Myocyte (in vitro differentiated cells): Measurements from ENCODE around the gene MTCL1. TPM values are rescaled to one million over a fixed set of nuclear protein-coding genes. Genes with fewer than 3 reads are reported as not detected.
"Not testable (repeated sequence)": the region's sequence is repeated elsewhere in the genome, so short reads cannot be mapped to it uniquely, and the experiment has no call there.

Experiments used
- DNase-seq: peaks from one replicate; pipeline ENCODE4 v3.0.0-alpha.2; 2012; ENCODE audit warnings: low read depth
- total RNA-seq: library from RNA; depleted of rRNA; stranded (reverse); fragments of >200 nt; gene quantifications from 2 replicates; pipeline ENCODE4 v1.2.3, GENCODE V29; 2014

The MTCL1 gene
- total RNA-seq, 1 donor from 2014 or later: 65.7 TPM

- no peak for DNase-seq
Measured at GRCh38 chr18:8741117-8741516, 35.8 kb downstream of the MTCL1 start.

- no peak for DNase-seq
Measured at GRCh38 chr18:8741532-8741931, 36.2 kb downstream of the MTCL1 start.

GRCh38 chr18:8742387-8743361, 37.3 kb downstream of the MTCL1 start:
- no peak for DNase-seq

GRCh38 chr18:8744038-8744437, 38.7 kb downstream of the MTCL1 start:
- peak; percentile 84 for DNase-seq

GRCh38 chr18:8744656-8745055, 39.3 kb downstream of the MTCL1 start:
- DNase-seq: peak; percentile 61

- DNase-seq: no peak
Measured at GRCh38 chr18:8745355-8746014, 40.1 kb downstream of the MTCL1 start.

GRCh38 chr18:8747440-8747937, 42.1 kb downstream of the MTCL1 start:
- peak; percentile 73 for DNase-seq

GRCh38 chr18:8749492-8749891, 44.1 kb downstream of the MTCL1 start:
- no peak for DNase-seq

- peak; percentile 85 for DNase-seq
Measured at GRCh38 chr18:8750954-8751415, 45.6 kb downstream of the MTCL1 start.

- DNase-seq: no peak
Measured at GRCh38 chr18:8751692-8752091, 46.3 kb downstream of the MTCL1 start.

- no peak for DNase-seq
Measured at GRCh38 chr18:8752329-8752728, 47.0 kb downstream of the MTCL1 start.

- peak; percentile 59 for DNase-seq
Measured at GRCh38 chr18:8754995-8755960, 49.9 kb downstream of the MTCL1 start.

- no peak for DNase-seq
Measured at GRCh38 chr18:8756571-8756970, 51.2 kb downstream of the MTCL1 start.

- DNase-seq: no peak
Measured at GRCh38 chr18:8757396-8757997, 52.1 kb downstream of the MTCL1 start.

- no peak for DNase-seq
Measured at GRCh38 chr18:8758466-8758865, 53.1 kb downstream of the MTCL1 start.

GRCh38 chr18:8760984-8761383, 55.6 kb downstream of the MTCL1 start:
- no peak for DNase-seq

- not testable (repeated sequence) for DNase-seq
Measured at GRCh38 chr18:8761535-8761934, 56.2 kb downstream of the MTCL1 start.

- DNase-seq: no peak
Measured at GRCh38 chr18:8762968-8763367, 57.6 kb downstream of the MTCL1 start.

- DNase-seq: no peak
Measured at GRCh38 chr18:8763611-8764010, 58.3 kb downstream of the MTCL1 start.

- peak; percentile 52 for DNase-seq
Measured at GRCh38 chr18:8765783-8766463, 60.6 kb downstream of the MTCL1 start.
